Ascending aorta (tissue), 2 donors: ENCODE results near the gene FOXJ2. TPM values are rescaled to one million over a fixed set of nuclear protein-coding genes. Genes with fewer than 3 reads are reported as not detected.
"Not testable (repeated sequence)": the region's sequence is repeated elsewhere in the genome, so short reads cannot be mapped to it uniquely, and the experiment has no call there.

Experiments used
- DNase-seq, 2 donors: peaks; one replicate each; pipeline ENCODE4 v3.0.0-alpha.2; 2019; ENCODE audit warnings: low spot score in 2 of 2
- H3K27ac ChIP-seq, 2 donors: fragments of 200-600 bp; sonication (generic); one replicate each; pipeline ENCODE4 v1.5.1; 2016 to 2017; ENCODE audit warnings: mild to moderate bottlenecking in 1 of 2
- H3K27me3 ChIP-seq: fragments of 200-600 bp; sonication (generic); one replicate; pipeline ENCODE4 v1.5.1; 2017
- H3K36me3 ChIP-seq, 2 donors: fragments of 200-600 bp; sonication (generic); one replicate each; pipeline ENCODE4 v1.5.1; 2016
- H3K4me1 ChIP-seq, 2 donors: fragments of 200-600 bp; sonication (generic); one replicate each; pipeline ENCODE4 v1.5.1; 2016 to 2017; ENCODE audit warnings: mild to moderate bottlenecking in 1 of 2
- H3K4me3 ChIP-seq, 2 donors: fragments of 200-600 bp; sonication (generic); one replicate each; pipeline ENCODE4 v1.5.1; 2016 to 2017; ENCODE audit warnings: mild to moderate bottlenecking in 1 of 2
- H3K9me3 ChIP-seq, 2 donors: fragments of 200-600 bp; sonication (generic); one replicate each; pipeline ENCODE4 v1.5.1; 2016
- intact Hi-C: fragments of 100-400 bp; cut with DNase I; formaldehyde crosslinking; loops from one replicate; pipeline ENCODE4 v1.15.1; 2023
- total RNA-seq: library from RNA; depleted of rRNA; stranded (reverse); fragments of >200 nt; gene quantifications from one replicate; pipeline ENCODE4 v1.1.0, GENCODE V29; 2016
- TF ChIP-seq, protein P1 (sequence below), 3 experiments: fragments of 200-600 bp in 2 of 3; fragments of 450-650 bp in 1 of 3; sonication (generic) in 2 of 3; IDR thresholded peaks; one replicate each; pipeline ENCODE4 v1.5.1; 2016 to 2019; ENCODE audit warnings: antibody characterized with exemption in 3 of 3, mild to moderate bottlenecking in 1 of 3, moderate library complexity in 1 of 3

Gene FOXJ2
- total RNA-seq, 1 donor from 2014 or later: 17.1 TPM

DNA sequence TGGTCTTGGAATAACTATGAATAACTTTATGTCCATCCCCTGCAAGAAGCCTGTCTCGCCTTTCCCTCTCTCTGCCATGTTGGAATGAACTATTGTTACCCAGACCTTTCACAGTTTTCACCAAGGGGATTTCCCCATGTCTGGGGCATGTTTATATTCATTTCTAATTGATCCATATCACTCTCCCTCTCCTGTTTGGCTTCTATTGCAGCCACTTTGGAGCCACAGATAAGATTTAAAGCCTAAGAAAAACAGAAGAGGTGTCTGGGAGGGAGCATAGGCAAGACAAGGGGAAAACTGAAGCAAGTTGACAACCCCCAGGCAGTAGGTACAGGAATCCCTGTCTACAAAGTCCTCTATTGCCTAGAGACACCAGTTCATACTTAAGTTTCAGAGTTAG is 41.0 kb upstream of the FOXJ2 start:
- DNase-seq: no peak
- no peaks in the 10 kb centered on the region for H3K36me3 ChIP-seq
- H3K27me3 ChIP-seq: no peaks in the 10 kb centered on the region
- intact Hi-C loops: no loop called here
- no peaks in the 10 kb centered on the region for H3K9me3 ChIP-seq
- TF ChIP-seq, protein P1, sequence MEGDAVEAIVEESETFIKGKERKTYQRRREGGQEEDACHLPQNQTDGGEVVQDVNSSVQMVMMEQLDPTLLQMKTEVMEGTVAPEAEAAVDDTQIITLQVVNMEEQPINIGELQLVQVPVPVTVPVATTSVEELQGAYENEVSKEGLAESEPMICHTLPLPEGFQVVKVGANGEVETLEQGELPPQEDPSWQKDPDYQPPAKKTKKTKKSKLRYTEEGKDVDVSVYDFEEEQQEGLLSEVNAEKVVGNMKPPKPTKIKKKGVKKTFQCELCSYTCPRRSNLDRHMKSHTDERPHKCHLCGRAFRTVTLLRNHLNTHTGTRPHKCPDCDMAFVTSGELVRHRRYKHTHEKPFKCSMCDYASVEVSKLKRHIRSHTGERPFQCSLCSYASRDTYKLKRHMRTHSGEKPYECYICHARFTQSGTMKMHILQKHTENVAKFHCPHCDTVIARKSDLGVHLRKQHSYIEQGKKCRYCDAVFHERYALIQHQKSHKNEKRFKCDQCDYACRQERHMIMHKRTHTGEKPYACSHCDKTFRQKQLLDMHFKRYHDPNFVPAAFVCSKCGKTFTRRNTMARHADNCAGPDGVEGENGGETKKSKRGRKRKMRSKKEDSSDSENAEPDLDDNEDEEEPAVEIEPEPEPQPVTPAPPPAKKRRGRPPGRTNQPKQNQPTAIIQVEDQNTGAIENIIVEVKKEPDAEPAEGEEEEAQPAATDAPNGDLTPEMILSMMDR (IDR thresholded peaks at IDR 0.05): no peak
- no peak overlapping the region for H3K4me3 ChIP-seq
- H3K4me1 ChIP-seq: no peaks in the 10 kb centered on the region
- H3K27ac ChIP-seq: no peak overlapping the region

DNA sequence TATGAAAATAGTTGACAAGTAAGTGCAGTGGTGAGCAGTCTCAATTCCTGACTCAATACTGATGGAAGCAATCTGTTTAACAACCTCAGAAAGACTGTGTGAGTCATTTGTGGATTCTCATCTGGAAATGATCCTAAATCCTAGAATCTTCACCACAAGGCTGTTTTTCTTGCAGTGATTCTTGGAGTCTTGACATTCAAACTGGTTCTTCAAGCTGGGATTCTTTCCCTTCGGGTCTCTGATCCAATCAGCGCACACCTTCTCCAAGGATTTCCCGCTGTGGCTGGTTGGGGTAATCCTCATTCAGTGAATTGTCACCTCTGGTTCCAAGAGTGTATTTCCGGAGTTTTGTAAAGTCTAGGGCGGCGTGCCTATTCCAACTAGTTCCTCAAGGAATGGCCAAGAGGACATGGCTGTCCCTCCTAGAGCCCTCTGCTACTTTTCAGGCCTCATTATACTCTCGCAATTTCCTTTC is 37.7 kb upstream of the FOXJ2 start:
- no peak overlapping the region for H3K4me3 ChIP-seq
- H3K9me3 ChIP-seq: peaks cover 0 to 5% of the 10 kb centered on the region in 2 donors
- TF ChIP-seq, protein P1 (IDR thresholded peaks at IDR 0.05): no peak
- no peak overlapping the region for H3K27ac ChIP-seq
- no peaks in the 10 kb centered on the region for H3K27me3 ChIP-seq
- DNase-seq: no peak
- H3K36me3 ChIP-seq: no peaks in the 10 kb centered on the region
- intact Hi-C loops: loop anchor here (1.0 to 2.0 kb wide), 2 partner anchors 61 to 136 kb away; no protein-coding TSS in a partner anchor
- no peaks in the 10 kb centered on the region for H3K4me1 ChIP-seq

GRCh38 chr12:7995266-7995963 is 37.1 kb upstream of the FOXJ2 start:
- TF ChIP-seq, protein P1 (IDR thresholded peaks at IDR 0.05): peak; percentile 62 to 84 (median 74)
- intact Hi-C loops: loop anchor here (1.0 to 2.0 kb wide), 2 partner anchors 62 to 137 kb away; no protein-coding TSS in a partner anchor
- peak; percentile 60 to 89 for DNase-seq

DNA sequence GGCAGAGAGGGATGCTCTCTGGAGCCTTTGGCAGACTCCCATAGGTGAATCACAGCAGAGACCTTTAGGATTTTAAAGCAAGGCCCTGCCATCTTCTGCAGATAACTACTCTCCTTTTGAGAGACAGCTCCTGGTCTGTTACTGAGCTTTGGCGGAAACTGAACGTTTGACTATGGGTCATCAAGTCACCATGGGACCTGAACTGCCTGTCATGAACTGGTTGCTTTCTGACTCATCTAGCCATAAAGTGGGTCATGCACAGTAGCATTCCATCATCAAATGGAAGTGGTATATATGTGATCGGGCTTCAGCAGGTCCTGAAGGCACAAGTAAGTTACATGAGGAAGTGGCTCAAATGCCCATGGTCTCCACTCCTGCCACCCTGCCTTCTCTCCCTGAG is 31.7 kb upstream of the FOXJ2 start:
- H3K36me3 ChIP-seq, intact Hi-C loops, H3K9me3 ChIP-seq, H3K27me3 ChIP-seq, H3K4me1 ChIP-seq, H3K27ac ChIP-seq, H3K4me3 ChIP-seq, DNase-seq: not testable (repeated sequence)

More at GRCh38 chr12:7995266-7995963, 37.1 kb upstream of the FOXJ2 start:
- no peaks in the 10 kb centered on the region for H3K36me3 ChIP-seq
- H3K9me3 ChIP-seq: peaks cover 0 to 5% of the 10 kb centered on the region in 2 donors
- no peak overlapping the region for H3K27ac ChIP-seq
- no peak overlapping the region for H3K4me3 ChIP-seq
- no peaks in the 10 kb centered on the region for H3K4me1 ChIP-seq
- H3K27me3 ChIP-seq: no peaks in the 10 kb centered on the region

GRCh38 chr12:8001496-8001895 is 31.0 kb upstream of the FOXJ2 start:
- DNase-seq, H3K4me3 ChIP-seq, H3K27me3 ChIP-seq, intact Hi-C loops, H3K36me3 ChIP-seq, H3K4me1 ChIP-seq, H3K27ac ChIP-seq, H3K9me3 ChIP-seq: not testable (repeated sequence)

GRCh38 chr12:8004897-8005296 is 27.6 kb upstream of the FOXJ2 start:
- intact Hi-C loops, H3K9me3 ChIP-seq, H3K36me3 ChIP-seq, DNase-seq, H3K4me3 ChIP-seq, H3K4me1 ChIP-seq, H3K27ac ChIP-seq, H3K27me3 ChIP-seq: not testable (repeated sequence)

DNA sequence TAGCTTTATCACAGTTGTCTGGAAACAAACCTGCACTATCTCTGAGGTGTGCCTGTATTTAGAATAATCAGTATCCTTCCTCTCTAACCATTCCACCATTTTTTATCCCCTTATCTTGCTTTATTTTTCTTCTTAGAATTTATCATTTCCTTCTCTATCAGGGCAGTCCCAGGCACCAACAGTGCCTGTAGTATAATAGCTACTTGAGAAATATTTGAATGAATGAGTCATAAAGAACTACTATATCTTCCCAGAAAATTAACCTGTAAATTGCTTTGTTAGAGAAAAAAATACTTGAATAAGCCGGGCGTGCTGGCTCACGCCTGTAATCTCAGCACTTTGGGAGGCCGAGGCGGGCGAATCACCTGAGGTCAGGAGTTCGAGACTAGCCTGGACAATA is 21.2 kb upstream of the FOXJ2 start:
- intact Hi-C loops: no loop called here
- H3K9me3 ChIP-seq: no peaks in the 10 kb centered on the region
- TF ChIP-seq, protein P1 (IDR thresholded peaks at IDR 0.05): no peak
- no peaks in the 10 kb centered on the region for H3K27me3 ChIP-seq
- H3K27ac ChIP-seq: no peak overlapping the region
- no peak overlapping the region for H3K4me3 ChIP-seq
- H3K4me1 ChIP-seq: no peaks in the 10 kb centered on the region
- H3K36me3 ChIP-seq: no peaks in the 10 kb centered on the region
- no peak for DNase-seq
